GM12878 (cell line): Measurements from ENCODE around the gene ISCA2. TPM values are rescaled to one million over a fixed set of nuclear protein-coding genes. Genes with fewer than 3 reads are reported as not detected.
"Not testable (repeated sequence)": the region's sequence is repeated elsewhere in the genome, so short reads cannot be mapped to it uniquely, and the experiment has no call there.

ENCODE experiments used
- ATAC-seq: fragments of 200-7000 bp; cut with Tn5 transposase; 3 replicates; pipeline ENCODE4 v1.9.1; 2020; ENCODE audit warnings: mild to moderate bottlenecking, moderate library complexity
- BruUV-seq: library from RNA; stranded (reverse); fragments of 400-500 nt; replicated peaks from 2 replicates; lab custom pipeline; 2021; lab: Mats Ljungman, UMichigan
- CTCF ChIA-PET: fragments of 300-600 bp; sonication (Branson Sonifier 250); formaldehyde crosslinking; extraction: SDS; loops from one replicate; lab custom pipeline; 2021; ENCODE audit warnings: inconsistent platforms; lab: Yijun Ruan, JAX
- POLR2A ChIA-PET: fragments of 350-600 bp; formaldehyde crosslinking; extraction: SDS; loops from one replicate; lab custom pipeline; 2021; ENCODE audit warnings: inconsistent platforms; lab: Charles Lee
- RAD21 ChIA-PET: fragments of 300-600 bp; sonication (Branson Sonifier 250); formaldehyde crosslinking; loops from one replicate; lab custom pipeline; 2023; ENCODE audit warnings: antibody characterized with exemption; ENCODE audit not compliant: unreplicated experiment; lab: Charles Lee
- SMC1A ChIA-PET: fragments of 300-600 bp; sonication (Branson Sonifier 250); formaldehyde crosslinking; loops from one replicate; lab custom pipeline; 2023; ENCODE audit not compliant: unreplicated experiment, uncharacterized antibody; lab: Charles Lee
- DNase-seq: peaks from one replicate; pipeline ENCODE4 v3.0.0-alpha.2; 2011; ENCODE audit warnings: low read depth, low spot score
- FAIRE-seq: peaks from 3 replicates; lab custom pipeline; 2011; peaks lifted over from hg19 to GRCh38; lab: Jason Lieb, UNC
- H2AFZ ChIP-seq: 2 replicates; pipeline ENCODE4 v1.6.0; 2011; ENCODE audit warnings: low read depth, low read length, control low read depth; ENCODE audit not compliant: control insufficient read depth
- H3K27ac ChIP-seq: 2 replicates; pipeline ENCODE4 v1.5.1; 2011; ENCODE audit warnings: control low read depth; ENCODE audit not compliant: control insufficient read depth, insufficient read depth
- H3K27me3 ChIP-seq, 2 experiments: replicated peaks in 1 of 2; 2 replicates each; pipeline versions ENCODE4 v1.6.0 to v1.6.1; 2011; ENCODE audit warnings: low read length in 1 of 2; ENCODE audit not compliant: control insufficient read depth in 2 of 2, insufficient read depth in 2 of 2
- H3K36me3 ChIP-seq, 2 experiments: 2 replicates each; pipeline ENCODE4 v1.5.1; 2011; ENCODE audit warnings: low read length in 1 of 2; ENCODE audit not compliant: control insufficient read depth in 2 of 2, insufficient read depth in 2 of 2
- H3K4me1 ChIP-seq: 2 replicates; pipeline ENCODE4 v1.6.1; 2011; ENCODE audit warnings: mild to moderate bottlenecking, low read length, moderate library complexity, mixed read lengths; ENCODE audit not compliant: control insufficient read depth, insufficient read depth
- H3K4me2 ChIP-seq: 2 replicates; pipeline ENCODE4 v1.6.0; 2011; ENCODE audit warnings: control low read depth; ENCODE audit not compliant: control insufficient read depth, insufficient read depth
- H3K4me3 ChIP-seq: fragments of 200-600 bp; sonication (generic); 2 replicates; pipeline ENCODE4 v1.5.1; 2016
- H3K79me2 ChIP-seq: 2 replicates; pipeline ENCODE4 v1.6.0; 2011; ENCODE audit warnings: low read length; ENCODE audit not compliant: control insufficient read depth, insufficient read depth
- H3K9ac ChIP-seq: 2 replicates; pipeline ENCODE4 v1.8.0; 2011; ENCODE audit warnings: low read length, control low read depth, mixed read lengths; ENCODE audit not compliant: control insufficient read depth, insufficient read depth
- H3K9me3 ChIP-seq: replicated peaks from 3 replicates; pipeline ENCODE4 v1.5.1; 2011; ENCODE audit warnings: mild to moderate bottlenecking, low read length; ENCODE audit not compliant: control insufficient read depth, insufficient read depth
- H4K20me1 ChIP-seq: 2 replicates; pipeline ENCODE4 v1.6.0; 2011; ENCODE audit not compliant: control insufficient read depth, insufficient read depth
- BHLHE40 ChIP-seq, 2 experiments: fragments of 450-650 bp in 1 of 2; IDR thresholded peaks; 2 replicates each; pipeline ENCODE4 v1.6.1; 2011 to 2017; ENCODE audit warnings: low read depth in 2 of 2, borderline replicate concordance in 1 of 2, improper control_type of control experiment in 1 of 2, low read length in 1 of 2, mild to moderate bottlenecking in 1 of 2
- CHD1 ChIP-seq: IDR thresholded peaks from 2 replicates; pipeline ENCODE4 v1.6.1; 2012; ENCODE audit warnings: low read depth, low read length, improper control_type of control experiment
- LARP7 ChIP-seq: fragments of 450-650 bp; IDR thresholded peaks from 2 replicates; pipeline ENCODE4 v1.6.1; 2017; ENCODE audit warnings: mild to moderate bottlenecking
- MTA2 ChIP-seq: fragments of 450-650 bp; IDR thresholded peaks from 2 replicates; pipeline ENCODE4 v1.6.1; 2016; ENCODE audit warnings: low read depth, mild to moderate bottlenecking, moderate library complexity
- MYB ChIP-seq: fragments of 150-350 bp; IDR thresholded peaks from 2 replicates; pipeline ENCODE4 v1.6.1; 2014; ENCODE audit warnings: mild to moderate bottlenecking, low read depth, low read length, borderline replicate concordance
- NFXL1 ChIP-seq: fragments of 450-650 bp; IDR thresholded peaks from 2 replicates; pipeline ENCODE4 v1.6.1; 2017; ENCODE audit warnings: antibody characterized with exemption, mild to moderate bottlenecking, borderline replicate concordance
- PBX3 ChIP-seq: IDR thresholded peaks from 2 replicates; pipeline ENCODE4 v1.6.1; 2011; ENCODE audit warnings: mild to moderate bottlenecking, low read depth, low read length, moderate library complexity; ENCODE audit not compliant: insufficient replicate concordance
- RBBP5 ChIP-seq: fragments of 200-600 bp; sonication (generic); conservative IDR thresholded peaks from 2 replicates; pipeline ENCODE4 v1.6.1; 2016
- RELB ChIP-seq: fragments of 450-650 bp; IDR thresholded peaks from 2 replicates; pipeline ENCODE4 v1.6.1; 2017; ENCODE audit warnings: low read depth, mild to moderate bottlenecking, moderate library complexity
- SREBF1 ChIP-seq: IDR thresholded peaks from 2 replicates; pipeline ENCODE4 v1.6.1; 2012; ENCODE audit warnings: mild to moderate bottlenecking, low read length
- SREBF2 ChIP-seq: IDR thresholded peaks from 2 replicates; pipeline ENCODE4 v1.6.1; 2012; ENCODE audit warnings: mild to moderate bottlenecking, low read length
- STAT3 ChIP-seq: IDR thresholded peaks from 2 replicates; pipeline ENCODE4 v1.6.1; 2011; ENCODE audit warnings: low read depth, low read length, improper control_type of control experiment
- ZBED1 ChIP-seq: IDR thresholded peaks from 2 replicates; pipeline ENCODE4 v1.6.1; 2016; ENCODE audit warnings: borderline replicate concordance
- ZSCAN29 ChIP-seq: fragments of 450-650 bp; IDR thresholded peaks from 2 replicates; pipeline ENCODE4 v1.6.1; 2017; ENCODE audit warnings: mild to moderate bottlenecking, moderate library complexity
- WGBS: methylation state at CpG from one replicate; pipeline ENCODE4 v1.1.6; 2016; ENCODE audit warnings: low lambda C conversion rate; ENCODE audit not compliant: insufficient replicate concordance, insufficient coverage; ENCODE audit errors: missing lambda C conversion rate; 5-methylcytosine and 5-hydroxymethylcytosine counted together
- in situ Hi-C: fragments of 300-500 bp; cut with MboI; formaldehyde crosslinking; loops from 9 replicates; pipeline ENCODE4 v1.14.3; 2018; ENCODE audit warnings: mixed read lengths
- intact Hi-C: fragments of 100-400 bp; cut with micrococcal nuclease; formaldehyde crosslinking; loops from one replicate; pipeline ENCODE4 v1.14.2; 2022; ENCODE audit not compliant: unreplicated experiment
- polyA plus RNA-seq, 11 experiments: library from polyadenylated mRNA; depleted of rRNA in 4 of 11; unstranded in 6 of 11; stranded (reverse) in 5 of 11; fragments of >200 nt; fragmentation: Nextera tagmentation in 4 of 11; fragmentation: Illumina TruSeq in 1 of 11; extraction: Ambion mirVana in 4 of 11; extraction: Trizol in 1 of 11; gene quantifications; 1 replicate in 1 of 11; 2 replicates in 10 of 11; pipeline versions ENCODE4 v1.2.1 to v1.2.3, GENCODE V29; 2011 to 2016; ENCODE audit warnings: inconsistent platforms in 2 of 11, missing spikeins in 2 of 11, low read depth in 1 of 11
- total RNA-seq, 4 experiments: library from RNA; depleted of rRNA in 3 of 4; stranded (reverse); fragments of >200 nt in 3 of 4; fragmentation: Illumina TruSeq in 1 of 4; extraction: Trizol in 1 of 4; gene quantifications; 2 replicates each; pipeline versions ENCODE4 v1.2.1 to v1.2.3, GENCODE V29; 2013 to 2021

The ISCA2 gene
- total and polyA plus RNA-seq, 10 of the 15 experiments (the other 5 are each of a cell fraction or from before 2014, with no cell fraction given), result 7.5 to 116 (median 32.5) TPM

GRCh38 chr14:74536336-74536735 lies 42.8 kb downstream of the ISCA2 start:
- H3K79me2 ChIP-seq, FAIRE-seq, SMC1A ChIA-PET, H3K4me3 ChIP-seq, DNase-seq, H3K36me3 ChIP-seq, CTCF ChIA-PET, H2AFZ ChIP-seq, H3K4me2 ChIP-seq, BruUV-seq, H3K4me1 ChIP-seq, in situ Hi-C loops, H3K9ac ChIP-seq, H4K20me1 ChIP-seq, H3K27me3 ChIP-seq, H3K27ac ChIP-seq, POLR2A ChIA-PET, ATAC-seq, H3K9me3 ChIP-seq, RAD21 ChIA-PET: not testable (repeated sequence)
- 56% methylated on average over 3 of the region's 3 CpGs for WGBS
- intact Hi-C loops, result loop anchor here (5.0 kb wide), 1 partner anchor 174 kb away; no protein-coding TSS in a partner anchor

- H3K4me2 ChIP-seq, result no peak overlapping the region
- no peaks in the 10 kb centered on the region for H3K36me3 ChIP-seq
- in situ Hi-C loops, result no loop called here
- BruUV-seq, result no TSS peak
- H3K4me1 ChIP-seq, result no peaks in the 10 kb centered on the region
- no peaks in the 10 kb centered on the region for H3K79me2 ChIP-seq
- TF ChIP-seq STAT3 (no peak), BHLHE40 (IDR thresholded peaks at IDR 0.05; ENCODE audit: borderline replicate concordance in 1 of 2, low read depth in 2 of 2, low read length in 1 of 2) (no peak), ZSCAN29 (no peak), PBX3 (no peak), MTA2 (no peak), SREBF2 (no peak), MYB (no peak), NFXL1 (no peak), SREBF1 (no peak), RBBP5 (no peak), CHD1 (no peak), LARP7 (no peak), RELB (no peak), ZBED1 (no peak)
- ChIA-PET POLR2A (no interaction called here), SMC1A (interaction anchor here (1.0 kb wide), 1 partner anchor 188 kb away, joined by 3 read pairs; no protein-coding TSS in a partner anchor), CTCF (interaction anchor here (0.7 to 2.0 kb wide), 2 partner anchors 33 to 70 kb away, joined by 4 to 5 read pairs; no protein-coding TSS in a partner anchor), RAD21 (no interaction called here)
- no peaks in the 10 kb centered on the region for H4K20me1 ChIP-seq
- H3K27ac ChIP-seq, result no peak overlapping the region
- no peak overlapping the region for H2AFZ ChIP-seq
- no peaks in the 10 kb centered on the region for H3K9me3 ChIP-seq
- intact Hi-C loops, result loop anchor here (5.0 kb wide), 1 partner anchor 176 kb away; no protein-coding TSS in a partner anchor
- FAIRE-seq (no peak), DNase-seq (no peak), ATAC-seq (no peak)
- no peak overlapping the region for H3K4me3 ChIP-seq
- no peak overlapping the region for H3K9ac ChIP-seq
- WGBS, result 33% methylated on average over 11 of the region's 11 CpGs
- peaks cover 2% of the 10 kb centered on the region in 2 experiments; a peak in 3 of 4 replicates for H3K27me3 ChIP-seq
Observed at GRCh38 chr14:74538411-74539391, 45.1 kb downstream of the ISCA2 start.
